B cell (primary cell): ENCODE data around the gene CYP26B1. TPM values are rescaled to one million over a fixed set of nuclear protein-coding genes. Genes with fewer than 3 reads are reported as not detected.

Source experiments
- ATAC-seq: fragments of 200-7000 bp; cut with Tn5 transposase; one replicate; pipeline ENCODE4 v1.10.0; 2021; ENCODE audit warnings: low read depth, mild to moderate bottlenecking, moderate number of reproducible peaks, moderate library complexity
- CTCF ChIA-PET: fragments of 350-600 bp; sonication (Branson Sonifier 250); formaldehyde crosslinking; loops from one replicate; lab custom pipeline; 2021; ENCODE audit warnings: antibody characterized with exemption, inconsistent platforms; lab: Charles Lee
- POLR2A ChIA-PET: fragments of 350-600 bp; sonication (Branson Sonifier 250); formaldehyde crosslinking; loops from one replicate; lab custom pipeline; 2021; ENCODE audit warnings: antibody characterized with exemption; lab: Charles Lee
- DNase-seq: peaks from one replicate; pipeline ENCODE4 v3.0.0; 2013
- H2AFZ ChIP-seq: 2 replicates; pipeline ENCODE4 v1.6.1; 2012; ENCODE audit warnings: mild to moderate bottlenecking, low read depth, low read length; ENCODE audit not compliant: insufficient read depth, poor library complexity, severe bottlenecking
- H3K27ac ChIP-seq, 2 donors: 1 replicate in 1 of 2; 2 replicates in 1 of 2; pipeline ENCODE4 v1.5.1; 2012 to 2013; ENCODE audit warnings: low read length in 2 of 2, mild to moderate bottlenecking in 2 of 2, moderate library complexity in 1 of 2
- H3K27me3 ChIP-seq, 4 experiments: fragments of 200-600 bp in 1 of 4; sonication (generic) in 1 of 4; replicated peaks in 1 of 4; 1 replicate in 2 of 4; 2 replicates in 2 of 4; pipeline versions ENCODE4 v1.6.1 to v1.7.0; 2013 to 2016; ENCODE audit warnings: low read length in 3 of 4, mild to moderate bottlenecking in 2 of 4, mixed read lengths in 1 of 4, moderate library complexity in 1 of 4; ENCODE audit not compliant: insufficient read depth in 4 of 4, control insufficient read depth in 3 of 4; ENCODE audit errors: control extremely low read depth in 1 of 4
- H3K36me3 ChIP-seq, 2 experiments: replicated peaks in 1 of 2; 1 replicate in 1 of 2; 2 replicates in 1 of 2; pipeline versions ENCODE4 v1.6.1 to v1.7.1; 2013; ENCODE audit warnings: low read length in 1 of 2; ENCODE audit not compliant: insufficient read depth in 2 of 2, control insufficient read depth in 1 of 2; ENCODE audit errors: control extremely low read depth in 1 of 2, extremely low read depth in 1 of 2
- H3K4me1 ChIP-seq, 2 donors: fragments of 200-600 bp in 1 of 2; sonication (generic) in 1 of 2; 1 replicate in 1 of 2; 2 replicates in 1 of 2; pipeline versions ENCODE4 v1.5.1 to v1.6.1; 2013 to 2017; ENCODE audit warnings: low read length in 2 of 2; ENCODE audit not compliant: control insufficient read depth in 2 of 2, insufficient read depth in 2 of 2
- H3K4me2 ChIP-seq: replicated peaks from 2 replicates; pipeline ENCODE3; 2012; ENCODE audit warnings: mild to moderate bottlenecking, low read depth, low read length; ENCODE audit not compliant: poor library complexity, severe bottlenecking
- H3K4me3 ChIP-seq, 5 experiments: fragments of 200-600 bp in 1 of 5; sonication (generic) in 1 of 5; 1 replicate in 3 of 5; 2 replicates in 2 of 5; pipeline versions ENCODE4 v1.5.1 to v1.7.0; 2011 to 2016; ENCODE audit warnings: low read length in 4 of 5, mild to moderate bottlenecking in 4 of 5, low read depth in 2 of 5, control low read depth in 1 of 5, moderate library complexity in 1 of 5; ENCODE audit not compliant: insufficient read depth in 1 of 5; ENCODE audit errors: control extremely low read depth in 1 of 5, extremely low read depth in 1 of 5
- H3K79me2 ChIP-seq: fragments of 200-600 bp; sonication (generic); one replicate; pipeline ENCODE4 v1.6.0; 2016; ENCODE audit warnings: low read length; ENCODE audit not compliant: control insufficient read depth, insufficient read depth
- H3K9ac ChIP-seq: fragments of 200-600 bp; sonication (generic); 2 replicates; pipeline ENCODE4 v1.6.1; 2017; ENCODE audit warnings: mild to moderate bottlenecking, low read length, moderate library complexity
- H3K9me3 ChIP-seq, 3 donors: one replicate each; pipeline versions ENCODE4 v1.6.1 to v1.7.1; 2013; ENCODE audit warnings: low read length in 2 of 3; ENCODE audit not compliant: control insufficient read depth in 2 of 3, insufficient read depth in 1 of 3; ENCODE audit errors: control extremely low read depth in 1 of 3
- H4K20me1 ChIP-seq: 2 replicates; pipeline ENCODE4 v1.6.0; 2012; ENCODE audit warnings: mild to moderate bottlenecking, low read length; ENCODE audit not compliant: insufficient read depth, control insufficient read depth, poor library complexity, severe bottlenecking
- H3K27ac Mint-ChIP-seq: one replicate; pipeline ENCODE4 v1.8.0; 2021; ENCODE audit warnings: mixed read lengths
- H3K27me3 Mint-ChIP-seq: one replicate; pipeline ENCODE4 v1.8.0; 2021; ENCODE audit warnings: mixed read lengths
- H3K4me1 Mint-ChIP-seq: one replicate; pipeline ENCODE4 v1.8.0; 2021; ENCODE audit warnings: mixed read lengths
- H3K4me3 Mint-ChIP-seq: one replicate; pipeline ENCODE4 v1.8.0; 2021; ENCODE audit warnings: mixed read lengths
- H3K9me3 Mint-ChIP-seq: one replicate; pipeline ENCODE4 v1.8.0; 2022; ENCODE audit warnings: mixed read lengths; ENCODE audit not compliant: insufficient read depth
- EZH2 ChIP-seq: IDR thresholded peaks from 2 replicates; pipeline ENCODE4 v1.6.1; 2012; ENCODE audit warnings: borderline replicate concordance, low read depth, mild to moderate bottlenecking, moderate library complexity, low read length; ENCODE audit not compliant: insufficient read depth, poor library complexity, severe bottlenecking
- WGBS: methylation state at CpG from one replicate; pipeline ENCODE4 v1.1.5; 2013; ENCODE audit warnings: missing lambda C conversion rate; ENCODE audit not compliant: insufficient coverage; 5-methylcytosine and 5-hydroxymethylcytosine counted together
- intact Hi-C: fragments of 100-400 bp; cut with micrococcal nuclease; formaldehyde crosslinking; loops from one replicate; pipeline ENCODE4 v1.10.0; 2022
- polyA plus RNA-seq: library from polyadenylated mRNA; depleted of rRNA; stranded (reverse); fragments of >200 nt; gene quantifications from 2 replicates; pipeline ENCODE4 v1.2.3, GENCODE V29; 2012
- total RNA-seq, 2 donors: library from RNA; stranded (reverse); fragments of 120-200 nt in 1 of 2; gene quantifications; 1 replicate in 1 of 2; 2 replicates in 1 of 2; pipeline versions ENCODE4 v1.2.3 to v1.2.4, GENCODE V29; 2013 to 2022
- TF ChIP-seq, protein P1 (sequence below): fragments of 200-600 bp; IDR thresholded peaks from one replicate; pipeline ENCODE4 v1.8.0; 2022; ENCODE audit warnings: antibody characterized with exemption, mild to moderate bottlenecking

The CYP26B1 gene
- total and polyA plus RNA-seq, 2 donors (not counting 1 experiment from before 2014, with no cell fraction given): not detected

DNA sequence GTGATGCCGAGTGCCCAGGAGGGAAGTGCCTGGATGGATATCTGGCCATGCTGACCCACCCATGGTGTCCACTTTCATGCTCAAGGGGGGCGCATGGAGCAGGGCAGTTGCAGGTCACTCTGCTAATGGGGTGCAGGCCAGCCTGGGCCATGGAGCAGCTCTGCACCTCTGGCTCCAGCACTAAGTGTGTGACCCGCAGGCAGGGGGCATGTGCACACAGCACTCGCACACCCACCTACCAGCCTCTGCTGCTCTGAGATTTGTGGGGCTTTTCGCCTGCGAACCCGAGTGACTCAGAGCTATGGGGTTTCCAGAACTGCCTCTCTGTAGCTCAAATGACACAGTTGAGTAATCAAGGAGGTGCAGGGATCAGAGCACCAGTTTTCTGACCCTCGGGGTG lies 66.2 kb downstream of the CYP26B1 start:
- H3K36me3 ChIP-seq: no peaks in the 10 kb centered on the region
- peaks cover 0 to 19% (median 0%) of the 10 kb centered on the region in 3 donors for H3K9me3 ChIP-seq
- no peak overlapping the region for H3K4me3 ChIP-seq
- DNase-seq (no peak), ATAC-seq (no peak)
- Mint-ChIP-seq H3K4me3 (no peak overlapping the region), H3K4me1 (no peaks in the 10 kb centered on the region), H3K27ac (no peak overlapping the region), H3K9me3 (no peaks in the 10 kb centered on the region), H3K27me3 (no peaks in the 10 kb centered on the region)
- ChIA-PET POLR2A (no interaction called here), CTCF (no interaction called here)
- H3K27me3 ChIP-seq: no peaks in the 10 kb centered on the region
- TF ChIP-seq, protein P1, sequence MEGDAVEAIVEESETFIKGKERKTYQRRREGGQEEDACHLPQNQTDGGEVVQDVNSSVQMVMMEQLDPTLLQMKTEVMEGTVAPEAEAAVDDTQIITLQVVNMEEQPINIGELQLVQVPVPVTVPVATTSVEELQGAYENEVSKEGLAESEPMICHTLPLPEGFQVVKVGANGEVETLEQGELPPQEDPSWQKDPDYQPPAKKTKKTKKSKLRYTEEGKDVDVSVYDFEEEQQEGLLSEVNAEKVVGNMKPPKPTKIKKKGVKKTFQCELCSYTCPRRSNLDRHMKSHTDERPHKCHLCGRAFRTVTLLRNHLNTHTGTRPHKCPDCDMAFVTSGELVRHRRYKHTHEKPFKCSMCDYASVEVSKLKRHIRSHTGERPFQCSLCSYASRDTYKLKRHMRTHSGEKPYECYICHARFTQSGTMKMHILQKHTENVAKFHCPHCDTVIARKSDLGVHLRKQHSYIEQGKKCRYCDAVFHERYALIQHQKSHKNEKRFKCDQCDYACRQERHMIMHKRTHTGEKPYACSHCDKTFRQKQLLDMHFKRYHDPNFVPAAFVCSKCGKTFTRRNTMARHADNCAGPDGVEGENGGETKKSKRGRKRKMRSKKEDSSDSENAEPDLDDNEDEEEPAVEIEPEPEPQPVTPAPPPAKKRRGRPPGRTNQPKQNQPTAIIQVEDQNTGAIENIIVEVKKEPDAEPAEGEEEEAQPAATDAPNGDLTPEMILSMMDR: no peak
- TF ChIP-seq EZH2: no peak
- no peak overlapping the region for H2AFZ ChIP-seq
- H3K4me2 ChIP-seq: no peak overlapping the region
- H3K4me1 ChIP-seq: no peaks in the 10 kb centered on the region
- H4K20me1 ChIP-seq: no peaks in the 10 kb centered on the region
- H3K27ac ChIP-seq: no peak overlapping the region
- intact Hi-C loops: no loop called here
- WGBS: 85% methylated on average over 7 of the region's 8 CpGs
- no peak overlapping the region for H3K9ac ChIP-seq
- no peaks in the 10 kb centered on the region for H3K79me2 ChIP-seq

DNA sequence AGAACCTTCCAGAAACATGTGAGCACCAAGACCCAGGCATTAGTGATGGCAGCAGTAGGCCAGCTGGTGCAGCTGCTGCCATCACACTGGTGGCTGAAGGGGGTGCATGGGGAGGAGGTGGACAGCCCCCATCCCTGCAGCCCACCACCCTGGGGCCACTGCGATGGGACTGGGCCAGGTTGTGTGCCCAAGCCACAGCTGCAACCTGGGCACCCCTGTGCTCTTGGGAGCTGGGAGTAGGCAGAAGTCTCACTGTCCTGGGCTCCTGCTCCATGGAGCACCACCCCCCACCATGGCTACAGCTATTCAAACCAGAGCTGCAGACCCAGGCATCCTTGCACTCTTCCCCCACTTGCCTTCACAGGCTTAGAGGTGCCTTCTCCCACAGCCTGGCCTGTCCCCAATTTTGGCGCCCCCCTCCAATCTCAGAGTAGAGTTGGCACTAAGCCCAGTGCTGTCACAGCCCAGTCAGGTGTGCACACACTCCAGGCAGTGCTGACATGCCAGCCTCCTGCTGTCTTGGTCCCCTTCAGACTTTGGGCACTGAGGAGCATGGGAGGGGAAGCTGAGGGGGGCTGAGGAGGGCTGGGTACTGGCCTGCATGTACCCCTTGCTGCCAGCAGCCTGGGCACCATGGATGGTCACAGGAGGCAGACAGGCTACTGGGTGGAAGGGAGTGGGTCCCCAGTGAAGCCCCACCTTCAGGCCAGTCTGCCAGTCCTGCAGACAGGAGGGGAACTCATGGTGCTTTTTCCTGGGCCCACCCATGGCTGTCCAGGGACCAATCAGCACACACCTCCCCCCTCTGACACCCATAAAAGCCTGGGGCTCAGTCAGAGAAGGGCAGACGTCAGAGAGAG lies 67.1 kb downstream of the CYP26B1 start:
- intact Hi-C loops: no loop called here
- H3K9me3 ChIP-seq: peaks cover 0 to 20% (median 0%) of the 10 kb centered on the region in 3 donors
- H3K79me2 ChIP-seq: no peaks in the 10 kb centered on the region
- Mint-ChIP-seq H3K27ac (no peak overlapping the region), H3K27me3 (no peaks in the 10 kb centered on the region), H3K9me3 (no peaks in the 10 kb centered on the region), H3K4me1 (no peaks in the 10 kb centered on the region), H3K4me3 (no peak overlapping the region)
- H3K4me1 ChIP-seq: no peaks in the 10 kb centered on the region
- no peak overlapping the region for H3K4me3 ChIP-seq
- no peak overlapping the region for H3K4me2 ChIP-seq
- no peaks in the 10 kb centered on the region for H3K36me3 ChIP-seq
- WGBS: 91% methylated on average over 1 of the region's 3 CpGs
- H3K27ac ChIP-seq: no peak overlapping the region
- TF ChIP-seq EZH2: no peak
- H4K20me1 ChIP-seq: no peaks in the 10 kb centered on the region
- no peak overlapping the region for H2AFZ ChIP-seq
- no peaks in the 10 kb centered on the region for H3K27me3 ChIP-seq
- CTCF ChIA-PET: no interaction called here
- POLR2A ChIA-PET: no interaction called here
- ATAC-seq (no peak), DNase-seq (no peak)
- H3K9ac ChIP-seq: no peak overlapping the region
